ENCODE results near the gene TBC1D9.

GRCh38 chr4:140672416-140672815 lies 83.8 kb downstream of the TBC1D9 start:
- TF ChIP-seq CTCF (IDR thresholded peaks at IDR 0.05) (no peak), SIN3A (IDR thresholded peaks at IDR 0.05; ENCODE audit: borderline replicate concordance, insufficient read depth, low read depth, low read length) (no peak), POLR2AphosphoS5 (IDR thresholded peaks at IDR 0.05; ENCODE audit: low read depth, low read length) (no peak), REST (IDR thresholded peaks at IDR 0.05; ENCODE audit: insufficient read depth in 1 of 2, low read depth in 2 of 2, low read length in 1 of 2) (no peak)
